AG10803 (cell line): ENCODE data around the gene TEKT3.

Experiments
- DNase-seq: peaks from one replicate; pipeline ENCODE4 v3.0.0; 2010; ENCODE audit warnings: low read depth
- H3K4me3 ChIP-seq: 2 replicates; pipeline ENCODE4 v1.5.1; 2011; ENCODE audit warnings: mild to moderate bottlenecking, low read length, control low read depth
- CTCF ChIP-seq: conservative IDR thresholded peaks from 2 replicates; pipeline ENCODE4 v1.5.1; 2011; ENCODE audit warnings: mild to moderate bottlenecking, low read length, control low read depth, inconsistent platforms

TEKT3 gene

GRCh38 chr17:15351478-15351840 lies 10.1 kb upstream of the TEKT3 start:
- no peak overlapping the region for H3K4me3 ChIP-seq
- TF ChIP-seq CTCF: no peak
- peak; percentile 22 for DNase-seq

DNA sequence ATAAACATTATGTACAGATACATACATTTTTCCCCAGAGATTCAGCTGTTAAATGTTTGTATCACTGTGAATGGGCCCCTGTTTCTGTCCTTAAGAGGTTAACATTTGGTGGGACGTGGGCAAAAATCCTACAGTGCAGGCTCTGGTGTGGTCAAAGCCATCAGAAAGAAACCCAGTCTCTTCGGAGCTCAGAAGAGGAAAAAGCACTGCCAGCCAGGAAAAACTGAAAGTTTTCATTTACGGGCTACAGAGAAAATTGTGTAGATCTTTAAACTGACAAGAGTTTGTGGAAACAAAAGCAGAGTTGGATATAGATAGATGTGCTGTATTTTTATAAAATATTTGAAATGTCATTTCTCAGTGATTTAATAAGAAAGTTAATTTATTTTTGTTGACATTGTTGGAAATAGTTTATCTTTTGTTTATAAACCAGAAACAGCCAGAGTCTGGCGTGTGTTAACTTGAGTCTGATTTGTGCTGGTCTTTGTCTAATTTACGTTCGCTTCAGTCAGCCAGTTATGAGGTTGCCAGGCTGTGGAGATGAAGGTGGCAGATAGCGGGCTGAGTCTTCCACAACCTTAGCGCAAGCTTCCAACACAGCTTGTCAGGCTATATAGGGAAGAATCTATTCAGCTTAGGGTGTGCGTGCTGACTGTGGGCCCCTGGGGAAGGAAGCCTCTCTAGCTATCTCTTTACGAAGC lies 9.5 kb upstream of the TEKT3 start:
- no peak overlapping the region for H3K4me3 ChIP-seq

DNA sequence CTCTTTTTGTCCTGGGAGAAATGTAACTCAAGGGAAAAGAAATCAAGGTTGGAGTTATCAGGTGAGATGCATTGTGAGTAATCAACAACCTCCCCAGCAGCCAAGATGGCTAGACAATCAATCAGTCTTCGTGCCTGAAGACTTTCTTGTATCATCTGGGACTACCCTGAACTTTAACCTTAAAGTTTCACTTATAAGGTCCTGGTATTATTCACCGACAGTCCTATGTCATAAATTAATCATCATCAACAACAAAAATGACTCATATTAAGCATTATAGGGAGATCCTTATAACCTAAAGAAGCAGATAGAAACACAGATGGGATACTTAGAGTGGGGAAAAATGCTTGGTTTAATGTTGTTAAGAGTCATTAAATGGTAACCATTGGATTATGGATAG lies 7.7 kb upstream of the TEKT3 start:
- DNase-seq: no peak
- no peak overlapping the region for H3K4me3 ChIP-seq
- no peak for TF ChIP-seq CTCF

More for the DNA sequence above, 9.5 kb upstream of the TEKT3 start:
- no peak for DNase-seq
- no peak for TF ChIP-seq CTCF

GRCh38 chr17:15348021-15348420 lies 6.6 kb upstream of the TEKT3 start:
- TF ChIP-seq CTCF: no peak
- peak; percentile 28 for DNase-seq
- no peak overlapping the region for H3K4me3 ChIP-seq

GRCh38 chr17:15346066-15346595 lies 4.7 kb upstream of the TEKT3 start:
- no peak overlapping the region for H3K4me3 ChIP-seq
- no peak for TF ChIP-seq CTCF
- DNase-seq: no peak

DNA sequence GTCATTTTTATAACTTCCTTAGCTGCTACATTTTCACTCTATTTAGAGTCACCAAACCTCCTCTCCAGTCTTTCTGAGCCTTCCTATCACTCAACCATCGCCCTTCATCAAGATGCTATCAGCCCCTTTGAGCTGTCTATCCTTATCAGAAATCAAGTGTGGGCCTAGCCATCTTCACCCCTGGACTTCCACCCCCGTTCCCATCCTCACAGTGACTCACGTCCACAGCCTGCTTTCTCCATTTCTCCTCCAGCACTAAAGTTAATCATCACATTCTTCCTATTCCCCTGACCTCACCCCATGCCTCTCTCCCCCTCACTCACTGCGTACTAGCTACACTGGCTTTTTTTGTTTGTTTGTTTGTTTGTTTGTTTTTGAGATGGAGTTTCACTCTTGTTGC lies 2.4 kb upstream of the TEKT3 start:
- no peak for TF ChIP-seq CTCF
- H3K4me3 ChIP-seq: no peak overlapping the region
- peak; percentile 51 for DNase-seq

DNA sequence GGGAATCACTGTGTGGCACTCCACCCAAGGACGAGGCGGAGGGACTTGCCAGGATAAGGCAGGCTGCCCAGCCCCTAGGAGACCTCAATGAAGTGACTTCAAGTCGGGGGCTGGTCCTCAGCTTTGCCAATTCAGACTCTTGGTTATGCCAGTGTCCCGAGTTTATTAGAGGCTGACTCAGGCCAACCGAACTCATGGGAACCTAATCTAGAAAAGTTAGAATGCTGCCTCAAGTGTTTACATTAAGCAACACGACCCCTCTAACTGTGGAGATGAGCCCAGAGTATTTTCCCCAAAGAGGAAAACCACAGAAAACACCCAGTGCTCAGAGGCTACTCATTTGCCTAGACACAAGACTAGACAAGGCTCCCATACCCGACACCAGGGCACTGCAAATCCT lies 1.1 kb upstream of the TEKT3 start:
- no peak overlapping the region for H3K4me3 ChIP-seq
- no peak for TF ChIP-seq CTCF
- no peak for DNase-seq
